Gastrocnemius medialis (tissue), 4 donors: ENCODE data around the gene SFR1.

Experiments
- CTCF ChIP-seq, 5 experiments: fragments of 450-650 bp in 3 of 5; fragments of 200-600 bp in 2 of 5; sonication (generic) in 2 of 5; IDR thresholded peaks in 4 of 5; conservative IDR thresholded peaks in 1 of 5; 1 replicate in 4 of 5; 2 replicates in 1 of 5; pipeline ENCODE4 v1.5.1; 2016 to 2019; ENCODE audit warnings: antibody characterized with exemption in 5 of 5, mild to moderate bottlenecking in 3 of 5, moderate library complexity in 3 of 5
- POLR2A ChIP-seq, 2 donors: fragments of 450-650 bp; IDR thresholded peaks; one replicate each; pipeline ENCODE4 v1.6.1; 2017; ENCODE audit warnings: antibody characterized with exemption in 2 of 2, mild to moderate bottlenecking in 2 of 2, moderate library complexity in 2 of 2

GRCh38 chr10:104143829-104144228 is 21.9 kb downstream of the SFR1 start:
- TF ChIP-seq POLR2A (IDR thresholded peaks at IDR 0.05) (no peak), CTCF (IDR thresholded peaks at IDR 0.05 in 4 of 5, conservative IDR thresholded peaks at IDR 0.05 in 1 of 5) (no peak)
